HepG2 (cell line): ENCODE results near the gene SEC14L5. TPM values are rescaled to one million over a fixed set of nuclear protein-coding genes. Genes with fewer than 3 reads are reported as not detected.
A peak's percentile ranks its signal among the peaks of the same experiment; 100 is the strongest.

Source experiments
- BCL6 ChIP-seq: IDR thresholded peaks from 2 replicates; pipeline ENCODE4 v1.6.1; 2016; ENCODE audit warnings: missing genetic modification reagents, missing compliant biosample characterization
- CAMTA2 ChIP-seq: sonication (generic); formaldehyde crosslinking; IDR thresholded peaks from 2 replicates; pipeline ENCODE4 v1.4.0; 2020; ENCODE audit warnings: mild to moderate bottlenecking, missing genetic modification reagents, borderline replicate concordance
- CBX5 ChIP-seq: sonication (generic); formaldehyde crosslinking; IDR thresholded peaks from 2 replicates; pipeline ENCODE4 v1.4.0; 2020; ENCODE audit warnings: missing genetic modification reagents, borderline replicate concordance
- HDAC1 ChIP-seq: sonication (generic); formaldehyde crosslinking; IDR thresholded peaks from 2 replicates; pipeline ENCODE4 v1.5.1; 2020; ENCODE audit warnings: mild to moderate bottlenecking, missing genetic modification reagents
- HES4 ChIP-seq: sonication (generic); formaldehyde crosslinking; IDR thresholded peaks from 2 replicates; pipeline ENCODE4 v1.9.0; 2021; ENCODE audit warnings: mild to moderate bottlenecking, missing genetic modification reagents, borderline replicate concordance
- HNRNPH1 ChIP-seq: fragments of 200-400 bp; formaldehyde crosslinking; optimal IDR thresholded peaks from 2 replicates; pipeline ENCODE3; 2017; ENCODE audit warnings: mild to moderate bottlenecking, low read depth, low read length
- LCORL ChIP-seq, 2 experiments: fragments of 450-650 bp in 1 of 2; sonication (generic) in 1 of 2; formaldehyde crosslinking in 1 of 2; IDR thresholded peaks; 2 replicates each; pipeline versions ENCODE4 v1.5.0 to v1.6.1; 2017 to 2020; ENCODE audit warnings: antibody characterized with exemption in 1 of 2, missing genetic modification reagents in 1 of 2
- MAFG ChIP-seq: sonication (generic); formaldehyde crosslinking; IDR thresholded peaks from 2 replicates; pipeline ENCODE4 v1.5.1; 2020; ENCODE audit warnings: mild to moderate bottlenecking, missing genetic modification reagents
- PHF8 ChIP-seq: sonication (generic); formaldehyde crosslinking; IDR thresholded peaks from 2 replicates; pipeline ENCODE4 v1.5.0; 2020; ENCODE audit warnings: missing genetic modification reagents
- SNAI1 ChIP-seq: sonication (generic); formaldehyde crosslinking; IDR thresholded peaks from 2 replicates; pipeline ENCODE4 v1.5.0; 2020; ENCODE audit warnings: mild to moderate bottlenecking, missing genetic modification reagents, borderline replicate concordance
- SRY ChIP-seq: sonication (generic); formaldehyde crosslinking; IDR thresholded peaks from 2 replicates; pipeline ENCODE4 v1.8.0; 2022; ENCODE audit warnings: mild to moderate bottlenecking, missing genetic modification reagents
- ZFP62 ChIP-seq: sonication (generic); formaldehyde crosslinking; IDR thresholded peaks from 2 replicates; pipeline ENCODE4 v1.4.0; 2020; ENCODE audit warnings: missing genetic modification reagents
- ZNF230 ChIP-seq: sonication (generic); formaldehyde crosslinking; IDR thresholded peaks from 2 replicates; pipeline ENCODE4 v1.4.0; 2020; ENCODE audit warnings: mild to moderate bottlenecking, missing genetic modification reagents
- ZNF264 ChIP-seq: sonication (generic); formaldehyde crosslinking; IDR thresholded peaks from 2 replicates; pipeline ENCODE4 v1.4.0; 2020; ENCODE audit warnings: missing genetic modification reagents
- ZNF354B ChIP-seq: sonication (generic); formaldehyde crosslinking; IDR thresholded peaks from 2 replicates; pipeline ENCODE4 v1.8.0; 2022; ENCODE audit warnings: mild to moderate bottlenecking, missing genetic modification reagents
- ZNF781 ChIP-seq: sonication (generic); formaldehyde crosslinking; IDR thresholded peaks from 2 replicates; pipeline ENCODE4 v1.5.1; 2020; ENCODE audit warnings: borderline replicate concordance, mild to moderate bottlenecking, missing genetic modification reagents; ENCODE audit errors: not compliant biosample characterization
- ZSCAN20 ChIP-seq: sonication (generic); formaldehyde crosslinking; IDR thresholded peaks from 2 replicates; pipeline ENCODE4 v1.4.0; 2020; ENCODE audit warnings: missing genetic modification reagents, mild to moderate bottlenecking, borderline replicate concordance
- ZZZ3 ChIP-seq: sonication (generic); formaldehyde crosslinking; IDR thresholded peaks from 2 replicates; pipeline ENCODE4 v1.4.0; 2020; ENCODE audit warnings: missing genetic modification reagents, mild to moderate bottlenecking, borderline replicate concordance
- polyA plus RNA-seq, 8 experiments: library from polyadenylated mRNA; depleted of rRNA in 3 of 8; stranded (reverse) in 7 of 8; unstranded in 1 of 8; fragments of >200 nt; fragmentation: Illumina TruSeq in 4 of 8; extraction: Trizol in 4 of 8; gene quantifications; 2 replicates each; pipeline versions ENCODE4 v1.2.1 to v1.2.3, GENCODE V29; 2011 to 2016; ENCODE audit warnings: low read depth in 4 of 8, missing spikeins in 1 of 8, mixed read lengths in 1 of 8; ENCODE audit not compliant: insufficient read depth in 1 of 8
- total RNA-seq, 5 experiments: library from RNA; depleted of rRNA; stranded (reverse); fragments of >200 nt; fragmentation: Illumina TruSeq; extraction: Trizol; gene quantifications; 2 replicates each; pipeline ENCODE4 v1.2.3, GENCODE V29; 2016; ENCODE audit warnings: low read depth in 1 of 5
- TF ChIP-seq, protein P1 (sequence below): sonication (generic); formaldehyde crosslinking; IDR thresholded peaks from 2 replicates; pipeline ENCODE4 v1.5.1; 2020; ENCODE audit warnings: mild to moderate bottlenecking, moderate library complexity, missing genetic modification reagents
- TF ChIP-seq, protein P2 (sequence below): sonication (generic); formaldehyde crosslinking; IDR thresholded peaks from 2 replicates; pipeline ENCODE4 v1.5.0; 2020; ENCODE audit warnings: mild to moderate bottlenecking, missing genetic modification reagents, borderline replicate concordance
- TF ChIP-seq, protein P3 (sequence below): sonication (generic); formaldehyde crosslinking; IDR thresholded peaks from 2 replicates; pipeline ENCODE4 v1.9.0; 2022; ENCODE audit warnings: missing genetic modification reagents, mild to moderate bottlenecking, borderline replicate concordance
- TF ChIP-seq, protein P4 (sequence below): sonication (generic); formaldehyde crosslinking; IDR thresholded peaks from 2 replicates; pipeline ENCODE4 v1.4.0; 2020; ENCODE audit warnings: mild to moderate bottlenecking, low read depth, missing genetic modification reagents

The SEC14L5 gene
- total and polyA plus RNA-seq, 2 of the 13 experiments (the other 11 are each of a cell fraction or from before 2014, with no cell fraction given) = 0.40 to 0.42 TPM

DNA sequence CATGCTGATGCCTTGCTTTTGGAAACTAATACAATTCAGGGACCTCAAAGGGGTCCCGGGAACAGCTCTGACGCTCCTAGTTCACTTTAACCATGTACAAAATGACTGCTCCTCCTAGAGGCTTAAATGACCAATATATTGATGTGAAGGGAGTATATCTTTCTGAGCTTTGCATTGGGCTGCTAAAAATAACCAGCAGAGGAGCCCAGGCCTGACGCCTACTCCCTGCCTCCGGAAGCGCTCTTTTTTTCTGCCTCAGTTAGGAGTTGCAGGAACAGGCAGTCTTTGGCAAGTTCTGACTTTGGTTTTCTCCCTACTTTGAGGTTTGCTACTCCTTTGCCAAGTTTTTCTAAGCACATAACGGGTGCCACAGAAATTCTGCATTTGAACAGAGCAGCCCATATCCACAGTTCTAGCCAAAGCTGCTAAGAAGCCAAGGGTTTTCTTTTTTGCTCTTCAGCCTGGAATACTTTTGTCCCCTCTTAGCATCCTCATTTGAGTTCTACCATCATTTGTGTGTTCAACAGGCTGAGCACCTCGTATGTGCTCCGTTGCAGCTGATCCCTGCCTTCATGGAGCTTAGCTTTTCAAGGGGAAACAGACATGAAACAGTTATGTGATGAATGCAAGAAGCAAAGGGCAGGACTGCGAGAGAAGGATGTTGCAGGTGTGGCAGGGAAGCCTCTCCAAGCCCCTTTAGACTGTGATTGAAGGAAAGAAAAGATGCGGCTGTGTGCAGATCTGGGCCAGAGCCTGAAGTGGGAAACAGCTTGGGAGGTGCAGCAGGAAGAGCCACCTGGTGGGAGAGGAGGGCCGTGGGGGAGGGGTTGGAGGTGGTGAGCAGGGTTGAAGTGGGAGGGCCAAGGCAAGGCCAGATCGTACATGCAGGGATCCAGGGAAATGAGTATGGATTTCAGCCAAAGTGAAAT, 78.4 kb downstream of the SEC14L5 start (continued):
- no peak for TF ChIP-seq HES4 (CRISPR knock-in tag)
- no peak for TF ChIP-seq SNAI1
- TF ChIP-seq, protein P1, sequence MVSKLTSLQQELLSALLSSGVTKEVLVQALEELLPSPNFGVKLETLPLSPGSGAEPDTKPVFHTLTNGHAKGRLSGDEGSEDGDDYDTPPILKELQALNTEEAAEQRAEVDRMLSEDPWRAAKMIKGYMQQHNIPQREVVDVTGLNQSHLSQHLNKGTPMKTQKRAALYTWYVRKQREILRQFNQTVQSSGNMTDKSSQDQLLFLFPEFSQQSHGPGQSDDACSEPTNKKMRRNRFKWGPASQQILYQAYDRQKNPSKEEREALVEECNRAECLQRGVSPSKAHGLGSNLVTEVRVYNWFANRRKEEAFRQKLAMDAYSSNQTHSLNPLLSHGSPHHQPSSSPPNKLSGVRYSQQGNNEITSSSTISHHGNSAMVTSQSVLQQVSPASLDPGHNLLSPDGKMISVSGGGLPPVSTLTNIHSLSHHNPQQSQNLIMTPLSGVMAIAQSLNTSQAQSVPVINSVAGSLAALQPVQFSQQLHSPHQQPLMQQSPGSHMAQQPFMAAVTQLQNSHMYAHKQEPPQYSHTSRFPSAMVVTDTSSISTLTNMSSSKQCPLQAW = peak; percentile 86; the same call in 1 of the 2 replicates
- TF ChIP-seq, protein P2, sequence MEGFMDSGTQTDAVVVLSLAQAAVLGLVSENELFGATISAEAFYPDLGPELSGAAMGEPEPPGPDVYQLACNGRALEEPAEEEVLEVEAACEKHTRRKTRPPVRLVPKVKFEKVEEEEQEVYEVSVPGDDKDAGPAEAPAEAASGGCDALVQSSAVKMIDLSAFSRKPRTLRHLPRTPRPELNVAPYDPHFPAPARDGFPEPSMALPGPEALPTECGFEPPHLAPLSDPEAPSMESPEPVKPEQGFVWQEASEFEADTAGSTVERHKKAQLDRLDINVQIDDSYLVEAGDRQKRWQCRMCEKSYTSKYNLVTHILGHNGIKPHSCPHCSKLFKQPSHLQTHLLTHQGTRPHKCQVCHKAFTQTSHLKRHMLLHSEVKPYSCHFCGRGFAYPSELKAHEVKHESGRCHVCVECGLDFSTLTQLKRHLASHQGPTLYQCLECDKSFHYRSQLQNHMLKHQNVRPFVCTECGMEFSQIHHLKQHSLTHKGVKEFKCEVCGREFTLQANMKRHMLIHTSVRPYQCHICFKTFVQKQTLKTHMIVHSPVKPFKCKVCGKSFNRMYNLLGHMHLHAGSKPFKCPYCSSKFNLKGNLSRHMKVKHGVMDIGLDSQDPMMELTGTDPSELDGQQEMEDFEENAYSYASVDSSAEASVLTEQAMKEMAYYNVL (CRISPR knock-in tag) = no peak
- TF ChIP-seq ZNF264 (CRISPR knock-in tag) = 0 out of 2 replicates have a peak, but pooled peaks have one; percentile 51
- no peak for TF ChIP-seq MAFG (CRISPR knock-in tag)
- TF ChIP-seq CBX5 (CRISPR knock-in tag) = 0 out of 2 replicates have a peak, but pooled peaks have one; percentile 45
- TF ChIP-seq, protein P3, sequence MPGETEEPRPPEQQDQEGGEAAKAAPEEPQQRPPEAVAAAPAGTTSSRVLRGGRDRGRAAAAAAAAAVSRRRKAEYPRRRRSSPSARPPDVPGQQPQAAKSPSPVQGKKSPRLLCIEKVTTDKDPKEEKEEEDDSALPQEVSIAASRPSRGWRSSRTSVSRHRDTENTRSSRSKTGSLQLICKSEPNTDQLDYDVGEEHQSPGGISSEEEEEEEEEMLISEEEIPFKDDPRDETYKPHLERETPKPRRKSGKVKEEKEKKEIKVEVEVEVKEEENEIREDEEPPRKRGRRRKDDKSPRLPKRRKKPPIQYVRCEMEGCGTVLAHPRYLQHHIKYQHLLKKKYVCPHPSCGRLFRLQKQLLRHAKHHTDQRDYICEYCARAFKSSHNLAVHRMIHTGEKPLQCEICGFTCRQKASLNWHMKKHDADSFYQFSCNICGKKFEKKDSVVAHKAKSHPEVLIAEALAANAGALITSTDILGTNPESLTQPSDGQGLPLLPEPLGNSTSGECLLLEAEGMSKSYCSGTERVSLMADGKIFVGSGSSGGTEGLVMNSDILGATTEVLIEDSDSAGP = peak; percentile 70
- TF ChIP-seq BCL6 = no peak
- no peak for TF ChIP-seq ZSCAN20
- TF ChIP-seq SRY (CRISPR knock-in tag) = no peak
- no peak for TF ChIP-seq LCORL (IDR thresholded peaks at IDR 0.05)
- TF ChIP-seq LCORL (CRISPR knock-in tag; IDR thresholded peaks at IDR 0.05) = peak; percentile 36; the same call in 1 of the 2 replicates
- TF ChIP-seq HDAC1 (CRISPR knock-in tag) = 0 out of 2 replicates have a peak, but pooled peaks have one; percentile 55
- TF ChIP-seq ZFP62 = no peak
- TF ChIP-seq ZNF230 (CRISPR knock-in tag) = peak; percentile 57; the same call in 1 of the 2 replicates
- TF ChIP-seq, protein P4, sequence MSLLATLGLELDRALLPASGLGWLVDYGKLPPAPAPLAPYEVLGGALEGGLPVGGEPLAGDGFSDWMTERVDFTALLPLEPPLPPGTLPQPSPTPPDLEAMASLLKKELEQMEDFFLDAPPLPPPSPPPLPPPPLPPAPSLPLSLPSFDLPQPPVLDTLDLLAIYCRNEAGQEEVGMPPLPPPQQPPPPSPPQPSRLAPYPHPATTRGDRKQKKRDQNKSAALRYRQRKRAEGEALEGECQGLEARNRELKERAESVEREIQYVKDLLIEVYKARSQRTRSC (CRISPR knock-in tag) = 0 out of 2 replicates have a peak, but pooled peaks have one; percentile 52
- peak; percentile 68 for TF ChIP-seq HNRNPH1
- TF ChIP-seq ZZZ3 (CRISPR knock-in tag) = no peak
- 0 out of 2 replicates have a peak, but pooled peaks have one; percentile 11 for TF ChIP-seq CAMTA2 (CRISPR knock-in tag)
- peak; percentile 74 for TF ChIP-seq ZNF781 (CRISPR knock-in tag)
- peak; percentile 32; the same call in 1 of the 2 replicates for TF ChIP-seq PHF8 (CRISPR knock-in tag)
- TF ChIP-seq ZNF354B = 0 out of 2 replicates have a peak, but pooled peaks have one; percentile 24
